ENCODE results near the gene TRIM44.

GRCh38 chr11:35632301-35632700, 30.3 kb upstream of the TRIM44 start:
- TF ChIP-seq POLR2A (IDR thresholded peaks at IDR 0.05; ENCODE audit: low read length) (no peak), GATA1 (IDR thresholded peaks at IDR 0.05; ENCODE audit: low read depth, low read length) (no peak)
